SK-N-MC (cell line): ENCODE measurements around the gene SEPTIN1.
A peak's percentile ranks its signal among the peaks of the same experiment; 100 is the strongest.

ENCODE experiments used
- FOXP2 ChIP-seq: optimal IDR thresholded peaks from 2 replicates; pipeline ENCODE3; 2011; ENCODE audit warnings: mild to moderate bottlenecking, moderate library complexity; ENCODE audit not compliant: insufficient read depth; ENCODE audit errors: extremely low read length, control extremely low read depth
- POLR2AphosphoS5 ChIP-seq: IDR thresholded peaks from 2 replicates; pipeline ENCODE4 v1.6.1; 2012; ENCODE audit warnings: mild to moderate bottlenecking, low read depth, low read length, borderline replicate concordance

DNA sequence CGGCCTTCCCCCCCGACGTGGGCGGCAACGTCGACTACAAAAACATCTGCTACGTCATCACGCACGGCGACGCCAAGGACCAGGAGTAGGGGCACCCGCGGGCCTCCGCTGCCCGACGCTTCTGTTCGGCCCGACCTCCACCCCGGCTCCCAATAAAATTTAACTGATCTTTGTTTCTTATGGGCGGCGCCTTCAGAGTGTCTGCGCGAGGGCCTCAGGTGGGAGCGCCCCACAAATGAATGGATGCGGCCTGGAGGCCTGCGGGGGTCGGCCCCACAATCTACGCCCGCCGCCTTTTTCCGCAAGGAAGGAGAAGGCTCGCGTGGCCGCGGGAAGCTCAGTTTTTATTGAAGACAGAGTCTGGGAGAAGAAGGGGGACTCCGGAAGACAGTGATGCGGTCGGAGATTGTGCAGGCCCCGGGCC, 4.5 kb downstream of the SEPTIN1 start:
- TF ChIP-seq POLR2AphosphoS5: peak; percentile 72
- no peak for TF ChIP-seq FOXP2
